DOHH2 (cell line): ENCODE measurements around the gene FAM20A.

ENCODE experiments used
- EZH2phosphoT487 ChIP-seq: fragments of 200-600 bp; sonication (generic); IDR thresholded peaks from 2 replicates; pipeline ENCODE4 v1.6.1; 2017; ENCODE audit warnings: borderline replicate concordance, mild to moderate bottlenecking, antibody characterized with exemption, low read length, moderate library complexity, mixed read lengths
- TF ChIP-seq, protein P1 (sequence below): fragments of 200-600 bp; sonication (generic); IDR thresholded peaks from one replicate; pipeline ENCODE4 v1.5.1; 2014; ENCODE audit warnings: antibody characterized with exemption, mild to moderate bottlenecking, low read depth, low read length; ENCODE audit not compliant: poor library complexity, severe bottlenecking

GRCh38 chr17:68634345-68634876 lies 33.2 kb upstream of the FAM20A start:
- TF ChIP-seq, protein P1, sequence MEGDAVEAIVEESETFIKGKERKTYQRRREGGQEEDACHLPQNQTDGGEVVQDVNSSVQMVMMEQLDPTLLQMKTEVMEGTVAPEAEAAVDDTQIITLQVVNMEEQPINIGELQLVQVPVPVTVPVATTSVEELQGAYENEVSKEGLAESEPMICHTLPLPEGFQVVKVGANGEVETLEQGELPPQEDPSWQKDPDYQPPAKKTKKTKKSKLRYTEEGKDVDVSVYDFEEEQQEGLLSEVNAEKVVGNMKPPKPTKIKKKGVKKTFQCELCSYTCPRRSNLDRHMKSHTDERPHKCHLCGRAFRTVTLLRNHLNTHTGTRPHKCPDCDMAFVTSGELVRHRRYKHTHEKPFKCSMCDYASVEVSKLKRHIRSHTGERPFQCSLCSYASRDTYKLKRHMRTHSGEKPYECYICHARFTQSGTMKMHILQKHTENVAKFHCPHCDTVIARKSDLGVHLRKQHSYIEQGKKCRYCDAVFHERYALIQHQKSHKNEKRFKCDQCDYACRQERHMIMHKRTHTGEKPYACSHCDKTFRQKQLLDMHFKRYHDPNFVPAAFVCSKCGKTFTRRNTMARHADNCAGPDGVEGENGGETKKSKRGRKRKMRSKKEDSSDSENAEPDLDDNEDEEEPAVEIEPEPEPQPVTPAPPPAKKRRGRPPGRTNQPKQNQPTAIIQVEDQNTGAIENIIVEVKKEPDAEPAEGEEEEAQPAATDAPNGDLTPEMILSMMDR, result no peak
- no peak for TF ChIP-seq EZH2phosphoT487
